ENCODE measurements around the gene NOD1. TPM values are rescaled to one million over a fixed set of nuclear protein-coding genes. Genes with fewer than 3 reads are reported as not detected.

Gene NOD1
- 21.9 and 24.7 TPM in 2 replicates for total RNA-seq

GRCh38 chr7:30478349-30479201 is at the start of gene NOD1:
NOD1 (minus strand) TSS chr7:30478784; CDS start chr7:30456921, 21,863 bp downstream.

GRCh38 chr7:30504301-30505173 is 26.0 kb upstream of the NOD1 start, which contains the start of gene GGCT:
GGCT (minus strand) TSS chr7:30504829; CDS start chr7:30504709, 120 bp downstream.

Other genes starting within 250 kb of the NOD1 start
- 5.4 and 6.0 TPM in 2 replicates for gene ZNRF2, start 194.2 kb downstream of the NOD1 start, total RNA-seq
- 41.5 and 42.1 TPM in 2 replicates for gene GGCT, start 26.0 kb upstream of the NOD1 start, total RNA-seq
- 226 and 302 TPM in 2 replicates for gene GARS1, start 116.1 kb upstream of the NOD1 start, total RNA-seq
- not detected in 2 replicates for gene CRHR2, start 203.7 kb upstream of the NOD1 start, total RNA-seq

Data from mammary microvascular endothelial cell (primary cell).